ENCODE measurements around the gene PIAS1. TPM values are rescaled to one million over a fixed set of nuclear protein-coding genes. Genes with fewer than 3 reads are reported as not detected.
"Not testable (repeated sequence)": the region's sequence is repeated elsewhere in the genome, so short reads cannot be mapped to it uniquely, and the experiment has no call there.

The PIAS1 gene
- total RNA-seq, 4 donors from 2014 or later = 61.8 to 106 (median 86.3) TPM

- no peak for TF ChIP-seq POLR2A (IDR thresholded peaks at IDR 0.05)
- no peak for TF ChIP-seq EP300 (IDR thresholded peaks at IDR 0.05)
- no peak for TF ChIP-seq CTCF (IDR thresholded peaks at IDR 0.05)
- no peak overlapping the region for H3K4me3 ChIP-seq
- H3K27me3 ChIP-seq = no peaks in the 10 kb centered on the region
- H3K27ac ChIP-seq = no peak overlapping the region
- peaks cover 0 to 22% (median 10%) of the 10 kb centered on the region in 4 donors for H3K4me1 ChIP-seq
- no peaks in the 10 kb centered on the region for H3K9me3 ChIP-seq
- DNase-seq (ENCODE audit: low spot score in 2 of 2) = no peak
- H3K36me3 ChIP-seq = no peaks in the 10 kb centered on the region
- 82 to 83% methylated on average over 9 of the region's 9 CpGs for WGBS, 2 donors
Measured at GRCh38 chr15:68231102-68231818, 177.1 kb downstream of the PIAS1 start.

DNA sequence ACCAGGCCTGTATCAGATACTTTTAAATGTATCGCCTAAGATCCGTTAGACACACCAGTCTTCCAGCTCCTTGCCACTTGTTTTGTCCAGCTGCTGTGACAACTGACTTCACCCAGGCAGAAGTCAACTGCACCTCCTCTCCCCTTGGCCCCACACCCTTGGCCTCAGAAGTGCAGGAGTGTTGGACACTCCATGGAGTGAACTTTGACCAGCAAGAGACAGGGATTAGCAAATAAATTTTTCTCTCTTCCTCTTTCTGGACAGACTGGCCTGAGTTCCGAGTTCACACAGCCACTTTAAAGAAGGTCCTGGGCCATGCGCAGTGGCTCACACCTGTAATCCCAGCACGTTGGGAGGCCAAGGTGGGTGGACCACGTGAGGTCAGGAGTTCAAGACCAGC, 178.3 kb downstream of the PIAS1 start:
- Histone ChIP-seq H3K27ac (peak overlapping the region in 1 of 4 donors; percentile 28), H3K4me3 (no peak overlapping the region), H3K9me3 (no peaks in the 10 kb centered on the region), H3K4me1 (peaks cover 0 to 18% (median 10%) of the 10 kb centered on the region in 4 donors), H3K36me3 (no peaks in the 10 kb centered on the region), H3K27me3 (no peaks in the 10 kb centered on the region)
- DNase-seq (ENCODE audit: low spot score in 2 of 2) = no peak
- 88 to 95% methylated on average over 6 of the region's 6 CpGs for WGBS, 2 donors
- TF ChIP-seq CTCF (IDR thresholded peaks at IDR 0.05) (no peak), POLR2A (IDR thresholded peaks at IDR 0.05) (no peak), EP300 (IDR thresholded peaks at IDR 0.05) (no peak)

DNA sequence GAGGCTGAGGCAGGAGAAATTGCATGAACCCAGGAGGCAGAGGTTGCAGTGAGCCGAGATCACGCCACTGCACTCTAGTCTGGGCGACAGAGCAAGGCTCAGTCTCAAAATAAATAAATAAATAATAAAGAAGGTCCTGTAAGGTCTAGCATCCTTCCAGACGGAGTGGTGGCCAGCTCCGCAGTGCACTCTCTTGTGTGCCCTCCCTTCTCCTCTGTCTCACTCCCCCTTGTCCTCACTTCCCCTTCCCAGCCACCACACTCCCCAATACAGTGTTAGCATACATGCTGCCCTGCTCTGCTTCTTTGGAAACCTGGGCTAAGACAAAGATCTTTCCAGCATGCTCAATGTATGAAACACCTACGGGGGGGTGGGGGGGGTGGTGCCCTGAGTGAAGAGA, 178.8 kb downstream of the PIAS1 start:
- H3K4me1 ChIP-seq = peaks cover 0 to 13% (median 8%) of the 10 kb centered on the region in 4 donors
- H3K27me3 ChIP-seq = no peaks in the 10 kb centered on the region
- H3K9me3 ChIP-seq = no peaks in the 10 kb centered on the region
- H3K4me3 ChIP-seq = no peak overlapping the region
- WGBS, 2 donors = 90 to 91% methylated on average over 6 of the region's 6 CpGs
- H3K36me3 ChIP-seq = no peaks in the 10 kb centered on the region
- no peak for TF ChIP-seq EP300 (IDR thresholded peaks at IDR 0.05)
- no peak for TF ChIP-seq CTCF (IDR thresholded peaks at IDR 0.05)
- TF ChIP-seq POLR2A (IDR thresholded peaks at IDR 0.05) = no peak
- DNase-seq (ENCODE audit: low spot score in 2 of 2) = no peak
- H3K27ac ChIP-seq = peak overlapping the region in 1 of 4 donors; percentile 28

DNA sequence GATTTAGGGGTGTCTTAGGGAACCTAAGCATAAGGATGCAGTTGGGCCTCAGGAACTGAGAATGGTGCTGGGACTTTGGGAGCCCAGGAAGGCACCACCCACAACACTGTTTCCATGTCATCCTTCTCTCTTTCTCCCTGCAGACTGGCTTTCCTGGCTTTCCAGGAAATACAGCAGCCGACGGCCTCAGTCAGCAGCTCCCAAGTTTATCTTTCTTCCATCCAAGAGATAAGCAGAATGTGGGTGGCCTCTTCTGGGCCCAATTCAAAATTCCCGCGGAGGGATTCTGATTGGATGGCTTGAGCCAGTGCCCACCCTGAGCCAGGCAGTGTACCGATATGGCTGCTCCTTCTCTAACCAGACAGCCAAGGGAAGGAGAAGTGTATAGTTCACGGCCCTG, 179.9 kb downstream of the PIAS1 start:
- WGBS, 2 donors = 42 to 44% methylated on average over 6 of the region's 6 CpGs
- no peaks in the 10 kb centered on the region for H3K36me3 ChIP-seq
- no peaks in the 10 kb centered on the region for H3K9me3 ChIP-seq
- H3K27ac ChIP-seq = no peak overlapping the region
- no peak for DNase-seq (ENCODE audit: low spot score in 2 of 2)
- TF ChIP-seq POLR2A (IDR thresholded peaks at IDR 0.05) = no peak
- TF ChIP-seq CTCF (IDR thresholded peaks at IDR 0.05) = no peak
- TF ChIP-seq EP300 (IDR thresholded peaks at IDR 0.05) = no peak
- no peaks in the 10 kb centered on the region for H3K27me3 ChIP-seq
- H3K4me1 ChIP-seq = peaks cover 0 to 5% (median 0%) of the 10 kb centered on the region in 4 donors
- H3K4me3 ChIP-seq = no peak overlapping the region

GRCh38 chr15:68234520-68234919, 180.4 kb downstream of the PIAS1 start:
- not testable (repeated sequence) for H3K36me3 ChIP-seq; H3K4me3 ChIP-seq; H3K4me1 ChIP-seq; DNase-seq (ENCODE audit: low spot score in 2 of 2); H3K27me3 ChIP-seq; H3K27ac ChIP-seq; H3K9me3 ChIP-seq
- 79 to 87% methylated on average over 9 of the region's 9 CpGs for WGBS, 2 donors

Measured in tibial nerve (tissue), 4 donors.